Measurements from ENCODE around the gene PFKFB3.
"Not testable (repeated sequence)": the region's sequence is repeated elsewhere in the genome, so short reads cannot be mapped to it uniquely, and the experiment has no call there.

PFKFB3 gene

GRCh38 chr10:6275022-6275997 is 72.6 kb downstream of the PFKFB3 start:
- DNase-seq: peak; percentile 92

- no peak for DNase-seq
Measured at GRCh38 chr10:6276356-6276755, 73.6 kb downstream of the PFKFB3 start.

GRCh38 chr10:6278519-6279120 is 75.9 kb downstream of the PFKFB3 start:
- DNase-seq: no peak

- DNase-seq: no peak
Measured at GRCh38 chr10:6279540-6280267, 77.0 kb downstream of the PFKFB3 start.

- DNase-seq: no peak
Measured at GRCh38 chr10:6280291-6280690, 77.6 kb downstream of the PFKFB3 start.

GRCh38 chr10:6282454-6282958 is 79.8 kb downstream of the PFKFB3 start:
- no peak for DNase-seq

- DNase-seq: no peak
Measured at GRCh38 chr10:6283655-6284054, 80.9 kb downstream of the PFKFB3 start.

- not testable (repeated sequence) for DNase-seq
Measured at GRCh38 chr10:6290621-6291020, 87.9 kb downstream of the PFKFB3 start.

- no peak for DNase-seq
Measured at GRCh38 chr10:6292741-6293151, 90.0 kb downstream of the PFKFB3 start.

- DNase-seq: not testable (repeated sequence)
Measured at GRCh38 chr10:6296425-6296824, 93.7 kb downstream of the PFKFB3 start.

- no peak for DNase-seq
Measured at GRCh38 chr10:6296828-6297251, 94.1 kb downstream of the PFKFB3 start.

GRCh38 chr10:6297522-6297921 is 94.8 kb downstream of the PFKFB3 start:
- no peak for DNase-seq

- DNase-seq: no peak
Measured at GRCh38 chr10:6297951-6298381, 95.2 kb downstream of the PFKFB3 start.

- no peak for DNase-seq
Measured at GRCh38 chr10:6298428-6298827, 95.7 kb downstream of the PFKFB3 start.

GRCh38 chr10:6299234-6299633 is 96.5 kb downstream of the PFKFB3 start:
- DNase-seq: no peak

GRCh38 chr10:6299743-6300105 is 97.0 kb downstream of the PFKFB3 start:
- DNase-seq: no peak

GRCh38 chr10:6300106-6300783 is 97.5 kb downstream of the PFKFB3 start:
- DNase-seq: peak; percentile 54

GRCh38 chr10:6300784-6301460 is 98.2 kb downstream of the PFKFB3 start:
- no peak for DNase-seq

GRCh38 chr10:6301488-6302075 is 98.8 kb downstream of the PFKFB3 start:
- DNase-seq: no peak

Measured in CD4-positive, alpha-beta T cell treated with Interferon gamma for 1 hour (primary cell).